Parathyroid adenoma (tissue), 2 donors: ENCODE measurements around the gene SKIC2.
"Not testable (repeated sequence)": the region's sequence is repeated elsewhere in the genome, so short reads cannot be mapped to it uniquely, and the experiment has no call there.

ENCODE experiments used
- H2AFZ ChIP-seq: fragments of 300-600 bp; sonication (generic); one replicate; pipeline ENCODE4 v1.7.0; 2017; ENCODE audit warnings: antibody characterized with exemption, mild to moderate bottlenecking
- H3K27ac ChIP-seq: fragments of 300-600 bp; sonication (generic); one replicate; pipeline ENCODE4 v1.7.0; 2017
- H3K27me3 ChIP-seq: fragments of 300-600 bp; sonication (generic); one replicate; pipeline ENCODE4 v1.7.0; 2017; ENCODE audit warnings: low read length; ENCODE audit not compliant: control insufficient read depth, insufficient read depth
- H3K36me3 ChIP-seq: fragments of 300-600 bp; sonication (generic); one replicate; pipeline ENCODE4 v1.7.0; 2017; ENCODE audit warnings: low read length; ENCODE audit not compliant: control insufficient read depth, insufficient read depth
- H3K4me1 ChIP-seq: fragments of 300-600 bp; sonication (generic); one replicate; pipeline ENCODE4 v1.7.0; 2017; ENCODE audit warnings: control low read depth
- H3K4me2 ChIP-seq: fragments of 300-600 bp; sonication (generic); one replicate; pipeline ENCODE4 v1.7.0; 2017; ENCODE audit warnings: low read length
- H3K4me3 ChIP-seq: fragments of 300-600 bp; sonication (generic); one replicate; pipeline ENCODE4 v1.7.0; 2017; ENCODE audit warnings: low read depth, low read length
- H3K79me2 ChIP-seq: fragments of 300-600 bp; sonication (generic); one replicate; pipeline ENCODE4 v1.7.0; 2017; ENCODE audit warnings: control low read depth
- H3K9ac ChIP-seq: fragments of 300-600 bp; sonication (generic); one replicate; pipeline ENCODE4 v1.7.0; 2017; ENCODE audit warnings: mild to moderate bottlenecking
- H3K9me3 ChIP-seq: fragments of 300-600 bp; sonication (generic); one replicate; pipeline ENCODE4 v1.7.0; 2017; ENCODE audit warnings: low read length; ENCODE audit not compliant: control insufficient read depth
- CTCF ChIP-seq: fragments of 300-600 bp; sonication (generic); IDR thresholded peaks from one replicate; pipeline ENCODE4 v1.7.0; 2017; ENCODE audit warnings: antibody characterized with exemption, mild to moderate bottlenecking
- donor health status: primary hyperparathyroidism.

Gene SKIC2

GRCh38 chr6:31958741-31959739 is at the start of gene SKIC2, which contains the start of gene NELFE:
Gene SKIC2, plus strand, starts transcription at chr6:31959175. Its CDS starts 18 bp downstream, at chr6:31959193.
Gene NELFE, minus strand, starts transcription at chr6:31958971. Its CDS starts 525 bp downstream, at chr6:31958446.
- H3K79me2 ChIP-seq: peaks cover 11% of the 10 kb centered on the region
- peaks cover 9% of the 10 kb centered on the region for H3K4me1 ChIP-seq
- no peaks in the 10 kb centered on the region for H3K9me3 ChIP-seq
- H2AFZ ChIP-seq: peak within 1 kb of the TSS; percentile 96
- no peaks in the 10 kb centered on the region for H3K27me3 ChIP-seq
- TF ChIP-seq CTCF: no peak
- H3K9ac ChIP-seq: peak within 1 kb of the TSS; percentile 93
- H3K36me3 ChIP-seq: no peaks in the 10 kb centered on the region
- H3K4me3 ChIP-seq: peak within 1 kb of the TSS; percentile 89
- H3K27ac ChIP-seq: peak within 1 kb of the TSS; percentile 90
- H3K4me2 ChIP-seq: peak within 1 kb of the TSS; percentile 90

- H3K9me3 ChIP-seq, H3K36me3 ChIP-seq, H2AFZ ChIP-seq, H3K27me3 ChIP-seq, H3K4me2 ChIP-seq, H3K4me1 ChIP-seq, H3K9ac ChIP-seq, H3K79me2 ChIP-seq, H3K27ac ChIP-seq, H3K4me3 ChIP-seq: not testable (repeated sequence)
Observed at GRCh38 chr6:31909298-31909697, 49.7 kb upstream of the SKIC2 start.

GRCh38 chr6:31911826-31912585 is 47.0 kb upstream of the SKIC2 start:
- no peaks in the 10 kb centered on the region for H3K9me3 ChIP-seq
- H3K27me3 ChIP-seq: no peaks in the 10 kb centered on the region
- H3K4me1 ChIP-seq: no peaks in the 10 kb centered on the region
- no peaks in the 10 kb centered on the region for H3K36me3 ChIP-seq
- TF ChIP-seq CTCF: no peak
- no peaks in the 10 kb centered on the region for H3K79me2 ChIP-seq
- no peak overlapping the region for H3K4me3 ChIP-seq
- no peak overlapping the region for H3K27ac ChIP-seq
- no peak overlapping the region for H2AFZ ChIP-seq
- no peak overlapping the region for H3K9ac ChIP-seq
- no peak overlapping the region for H3K4me2 ChIP-seq

GRCh38 chr6:31915351-31915750 is 43.6 kb upstream of the SKIC2 start:
- Histone ChIP-seq H3K36me3 (no peaks in the 10 kb centered on the region), H3K4me1 (no peaks in the 10 kb centered on the region), H3K27me3 (no peaks in the 10 kb centered on the region), H3K79me2 (no peaks in the 10 kb centered on the region), H2AFZ (no peak overlapping the region), H3K4me2 (no peak overlapping the region), H3K9me3 (no peaks in the 10 kb centered on the region), H3K9ac (no peak overlapping the region), H3K4me3 (no peak overlapping the region), H3K27ac (no peak overlapping the region)
- no peak for TF ChIP-seq CTCF

GRCh38 chr6:31915756-31916155 is 43.2 kb upstream of the SKIC2 start:
- Histone ChIP-seq H3K4me1 (no peaks in the 10 kb centered on the region), H3K4me3 (no peak overlapping the region), H3K36me3 (no peaks in the 10 kb centered on the region), H3K27ac (no peak overlapping the region), H2AFZ (no peak overlapping the region), H3K4me2 (no peak overlapping the region), H3K79me2 (no peaks in the 10 kb centered on the region), H3K27me3 (no peaks in the 10 kb centered on the region), H3K9me3 (no peaks in the 10 kb centered on the region), H3K9ac (no peak overlapping the region)
- no peak for TF ChIP-seq CTCF
